ENCODE results near the gene TACSTD2. TPM values are rescaled to one million over a fixed set of nuclear protein-coding genes. Genes with fewer than 3 reads are reported as not detected.

Gene TACSTD2
- total and polyA plus RNA-seq, 2 of the 4 experiments (the other 2 are of a cell fraction) = not detected

DNA sequence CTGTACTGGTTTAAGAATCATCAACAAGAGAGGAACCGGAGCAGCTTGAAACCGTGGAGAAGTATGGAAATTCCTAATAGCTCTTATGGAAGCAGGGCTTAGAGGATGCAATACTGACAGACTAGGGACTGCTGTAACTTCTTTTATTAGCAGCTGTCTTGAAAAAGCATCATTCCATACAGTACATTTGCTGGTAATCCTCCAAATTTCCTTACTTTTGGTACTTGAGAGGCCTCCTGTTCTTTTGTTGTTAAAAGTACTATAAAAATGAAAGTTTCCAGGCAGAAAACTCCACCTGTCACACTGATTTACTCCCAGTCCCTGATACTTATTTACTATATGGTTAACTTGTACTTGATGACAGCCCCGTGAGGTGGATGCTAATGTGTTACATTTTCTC lies 38.2 kb downstream of the TACSTD2 start:
- no CpG with 5 or more reads among the region's 3 CpGs for WGBS, 2 experiments (ENCODE audit: extremely low coverage in 2 of 2, insufficient read length in 1 of 2)
- no peaks in the 10 kb centered on the region for H3K9me3 ChIP-seq (ENCODE audit: control insufficient read depth, insufficient read depth, low read length)
- no peak overlapping the region for H3K14ac ChIP-seq (replicated peaks; ENCODE audit: low read depth, low read length)
- ChIA-PET CTCF (no interaction called here), POLR2A (ENCODE audit: unreplicated experiment) (interaction anchor here (0.7 kb wide), 1 partner anchor 1868 kb away, joined by 3 read pairs; no protein-coding TSS in a partner anchor)
- no peaks in the 10 kb centered on the region for H4K20me1 ChIP-seq (ENCODE audit: insufficient read depth, low read length)
- H2AK9ac ChIP-seq (replicated peaks; ENCODE audit: low read depth, low read length, poor library complexity) = no peak overlapping the region
- no peak overlapping the region for H3K27ac ChIP-seq (ENCODE audit: insufficient read depth, low read length)
- no peak overlapping the region for H3K18ac ChIP-seq (ENCODE audit: low read depth, low read length)
- no peak overlapping the region for H2BK120ac ChIP-seq (ENCODE audit: low read depth, low read length)
- intact Hi-C loops (cut with micrococcal nuclease) (no loop called here), in situ Hi-C loops (cut with MboI; ENCODE audit: low sequenced_read_pairs) (no loop called here), dilution Hi-C loops (cut with HindIII; ENCODE audit: low sequenced_read_pairs, unreplicated experiment) (no loop called here)
- H4K5ac ChIP-seq (ENCODE audit: low read depth, low read length) = no peak overlapping the region
- no peaks in the 10 kb centered on the region; the same call in 1 of the 2 replicates for H3K4me1 ChIP-seq (ENCODE audit: control insufficient read depth, insufficient read depth, low read length)
- H2AFZ ChIP-seq (replicated peaks; ENCODE audit: low read length, poor library complexity) = no peak overlapping the region
- H2AK5ac ChIP-seq (ENCODE audit: low read depth, low read length) = no peak overlapping the region
- H3K23ac ChIP-seq (ENCODE audit: low read depth, low read length) = no peak overlapping the region
- no peak overlapping the region for H2BK5ac ChIP-seq (ENCODE audit: low read depth, low read length, poor library complexity, severe bottlenecking)
- H2BK15ac ChIP-seq (ENCODE audit: low read depth, low read length) = no peak overlapping the region
- H4K8ac ChIP-seq (ENCODE audit: low read depth in 2 of 2, low read length in 2 of 2) = no peak overlapping the region
- H3K36me3 ChIP-seq (ENCODE audit: control insufficient read depth, insufficient read depth, low read length) = no peaks in the 10 kb centered on the region
- H2BK20ac ChIP-seq (ENCODE audit: low read depth, low read length) = no peak overlapping the region
- DNase-seq (no peak), ATAC-seq (ENCODE audit: low read depth) (no peak)
- H3K56ac ChIP-seq (ENCODE audit: extremely low read depth, insufficient read depth, low read length) = no peak overlapping the region
- H3K9me1 ChIP-seq (ENCODE audit: insufficient read depth, low read length) = no peaks in the 10 kb centered on the region
- no peak overlapping the region for H3K4me2 ChIP-seq (ENCODE audit: low read depth, low read length)
- no peaks in the 10 kb centered on the region for H3K27me3 ChIP-seq (ENCODE audit: control insufficient read depth, insufficient read depth, low read length)
- H3K4me3 ChIP-seq (ENCODE audit: insufficient read depth, low read depth, low read length) = no peak overlapping the region
- H3K9ac ChIP-seq (ENCODE audit: low read depth, low read length) = no peak overlapping the region
- no peak overlapping the region for H3K4ac ChIP-seq (ENCODE audit: low read depth, low read length)
- TF ChIP-seq RCOR1 (IDR thresholded peaks at IDR 0.05; ENCODE audit: insufficient replicate concordance, low read length) (no peak), CHD1 (IDR thresholded peaks at IDR 0.05; ENCODE audit: low read depth, low read length) (no peak), MXI1 (IDR thresholded peaks at IDR 0.05; ENCODE audit: borderline replicate concordance, low read depth, low read length) (no peak), RFX5 (IDR thresholded peaks at IDR 0.05; ENCODE audit: low read depth, low read length) (no peak), POLR2A (IDR thresholded peaks at IDR 0.05; ENCODE audit: low read depth, low read length) (no peak), FOS (IDR thresholded peaks at IDR 0.05; ENCODE audit: low read depth, low read length) (no peak), BHLHE40 (IDR thresholded peaks at IDR 0.05; ENCODE audit: low read depth, low read length) (no peak), MAZ (IDR thresholded peaks at IDR 0.05; ENCODE audit: borderline replicate concordance, low read depth, low read length) (no peak), SMC3 (IDR thresholded peaks at IDR 0.05; ENCODE audit: low read depth, low read length) (no peak), MAFK (IDR thresholded peaks at IDR 0.05; ENCODE audit: low read depth, low read length) (no peak), RAD21 (IDR thresholded peaks at IDR 0.05; ENCODE audit: low read length) (no peak), NFE2L2 (IDR thresholded peaks at IDR 0.05; ENCODE audit: low read depth, low read length) (no peak)
- TF ChIP-seq, protein P1, sequence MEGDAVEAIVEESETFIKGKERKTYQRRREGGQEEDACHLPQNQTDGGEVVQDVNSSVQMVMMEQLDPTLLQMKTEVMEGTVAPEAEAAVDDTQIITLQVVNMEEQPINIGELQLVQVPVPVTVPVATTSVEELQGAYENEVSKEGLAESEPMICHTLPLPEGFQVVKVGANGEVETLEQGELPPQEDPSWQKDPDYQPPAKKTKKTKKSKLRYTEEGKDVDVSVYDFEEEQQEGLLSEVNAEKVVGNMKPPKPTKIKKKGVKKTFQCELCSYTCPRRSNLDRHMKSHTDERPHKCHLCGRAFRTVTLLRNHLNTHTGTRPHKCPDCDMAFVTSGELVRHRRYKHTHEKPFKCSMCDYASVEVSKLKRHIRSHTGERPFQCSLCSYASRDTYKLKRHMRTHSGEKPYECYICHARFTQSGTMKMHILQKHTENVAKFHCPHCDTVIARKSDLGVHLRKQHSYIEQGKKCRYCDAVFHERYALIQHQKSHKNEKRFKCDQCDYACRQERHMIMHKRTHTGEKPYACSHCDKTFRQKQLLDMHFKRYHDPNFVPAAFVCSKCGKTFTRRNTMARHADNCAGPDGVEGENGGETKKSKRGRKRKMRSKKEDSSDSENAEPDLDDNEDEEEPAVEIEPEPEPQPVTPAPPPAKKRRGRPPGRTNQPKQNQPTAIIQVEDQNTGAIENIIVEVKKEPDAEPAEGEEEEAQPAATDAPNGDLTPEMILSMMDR (conservative IDR thresholded peaks at IDR 0.05; ENCODE audit: low read depth, low read length) = no peak
- no TSS peak for BruUV-seq (replicated peaks)
- H4K91ac ChIP-seq (ENCODE audit: insufficient read depth, low read depth, low read length) = no peak overlapping the region
- no peaks in the 10 kb centered on the region for H3K79me1 ChIP-seq (ENCODE audit: low read depth in 1 of 2, low read length in 2 of 2)

Measured in IMR-90 (cell line).